HL-60 (cell line): ENCODE results near the gene MED9.

Source experiments
- DNase-seq, 2 experiments: peaks; one replicate each; pipeline ENCODE4 v3.0.0-alpha.2; 2010 to 2020; ENCODE audit warnings: low read depth in 1 of 2, low spot score in 1 of 2
- H3K27ac ChIP-seq: fragments of 250-450 bp; sonication (Bioruptor Pico); replicated peaks from 2 replicates; pipeline ENCODE4 v1.5.1; 2020; ENCODE audit warnings: mild to moderate bottlenecking, moderate library complexity
- H3K27me3 ChIP-seq: fragments of 250-450 bp; sonication (Bioruptor Pico); 2 replicates; pipeline ENCODE4 v1.5.1; 2021; ENCODE audit warnings: mild to moderate bottlenecking, moderate library complexity; ENCODE audit not compliant: insufficient read depth, poor library complexity, severe bottlenecking
- H3K4me3 ChIP-seq: replicated peaks from 2 replicates; pipeline ENCODE4 v1.5.1; 2011; ENCODE audit warnings: mild to moderate bottlenecking, control low read depth, low read length; ENCODE audit not compliant: insufficient read depth
- GABPA ChIP-seq: IDR thresholded peaks from 2 replicates; pipeline ENCODE4 v1.6.1; 2012; ENCODE audit warnings: low read depth
- POLR2AphosphoS5 ChIP-seq: IDR thresholded peaks from 2 replicates; pipeline ENCODE4 v1.6.1; 2012; ENCODE audit warnings: low read depth
- REST ChIP-seq: IDR thresholded peaks from 2 replicates; pipeline ENCODE4 v1.6.1; 2012; ENCODE audit warnings: low read depth; ENCODE audit not compliant: insufficient replicate concordance
- SPI1 ChIP-seq: IDR thresholded peaks from 2 replicates; pipeline ENCODE4 v1.6.1; 2012; ENCODE audit warnings: low read depth, mild to moderate bottlenecking, borderline replicate concordance
- TF ChIP-seq, protein P1 (sequence below): IDR thresholded peaks from one replicate; pipeline ENCODE4 v1.5.1; 2011; ENCODE audit warnings: low read length, control low read depth, inconsistent platforms; ENCODE audit not compliant: insufficient read depth

Gene MED9

GRCh38 chr17:17467016-17467415, 9.8 kb upstream of the MED9 start:
- TF ChIP-seq REST (no peak), POLR2AphosphoS5 (no peak), SPI1 (no peak), GABPA (no peak)
- TF ChIP-seq, protein P1, sequence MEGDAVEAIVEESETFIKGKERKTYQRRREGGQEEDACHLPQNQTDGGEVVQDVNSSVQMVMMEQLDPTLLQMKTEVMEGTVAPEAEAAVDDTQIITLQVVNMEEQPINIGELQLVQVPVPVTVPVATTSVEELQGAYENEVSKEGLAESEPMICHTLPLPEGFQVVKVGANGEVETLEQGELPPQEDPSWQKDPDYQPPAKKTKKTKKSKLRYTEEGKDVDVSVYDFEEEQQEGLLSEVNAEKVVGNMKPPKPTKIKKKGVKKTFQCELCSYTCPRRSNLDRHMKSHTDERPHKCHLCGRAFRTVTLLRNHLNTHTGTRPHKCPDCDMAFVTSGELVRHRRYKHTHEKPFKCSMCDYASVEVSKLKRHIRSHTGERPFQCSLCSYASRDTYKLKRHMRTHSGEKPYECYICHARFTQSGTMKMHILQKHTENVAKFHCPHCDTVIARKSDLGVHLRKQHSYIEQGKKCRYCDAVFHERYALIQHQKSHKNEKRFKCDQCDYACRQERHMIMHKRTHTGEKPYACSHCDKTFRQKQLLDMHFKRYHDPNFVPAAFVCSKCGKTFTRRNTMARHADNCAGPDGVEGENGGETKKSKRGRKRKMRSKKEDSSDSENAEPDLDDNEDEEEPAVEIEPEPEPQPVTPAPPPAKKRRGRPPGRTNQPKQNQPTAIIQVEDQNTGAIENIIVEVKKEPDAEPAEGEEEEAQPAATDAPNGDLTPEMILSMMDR = no peak
- no peaks in the 10 kb centered on the region for H3K27me3 ChIP-seq
- H3K27ac ChIP-seq = no peak overlapping the region
- H3K4me3 ChIP-seq = no peak overlapping the region
- no peak for DNase-seq

- no peak overlapping the region for H3K27ac ChIP-seq
- H3K27me3 ChIP-seq = no peaks in the 10 kb centered on the region
- TF ChIP-seq GABPA (no peak), POLR2AphosphoS5 (no peak), SPI1 (no peak), REST (no peak)
- TF ChIP-seq, protein P1 = no peak
- DNase-seq = no peak
- no peak overlapping the region for H3K4me3 ChIP-seq
These were observed 9.1 kb upstream of the MED9 start for GRCh38 chr17:17467720-17468119.

DNA sequence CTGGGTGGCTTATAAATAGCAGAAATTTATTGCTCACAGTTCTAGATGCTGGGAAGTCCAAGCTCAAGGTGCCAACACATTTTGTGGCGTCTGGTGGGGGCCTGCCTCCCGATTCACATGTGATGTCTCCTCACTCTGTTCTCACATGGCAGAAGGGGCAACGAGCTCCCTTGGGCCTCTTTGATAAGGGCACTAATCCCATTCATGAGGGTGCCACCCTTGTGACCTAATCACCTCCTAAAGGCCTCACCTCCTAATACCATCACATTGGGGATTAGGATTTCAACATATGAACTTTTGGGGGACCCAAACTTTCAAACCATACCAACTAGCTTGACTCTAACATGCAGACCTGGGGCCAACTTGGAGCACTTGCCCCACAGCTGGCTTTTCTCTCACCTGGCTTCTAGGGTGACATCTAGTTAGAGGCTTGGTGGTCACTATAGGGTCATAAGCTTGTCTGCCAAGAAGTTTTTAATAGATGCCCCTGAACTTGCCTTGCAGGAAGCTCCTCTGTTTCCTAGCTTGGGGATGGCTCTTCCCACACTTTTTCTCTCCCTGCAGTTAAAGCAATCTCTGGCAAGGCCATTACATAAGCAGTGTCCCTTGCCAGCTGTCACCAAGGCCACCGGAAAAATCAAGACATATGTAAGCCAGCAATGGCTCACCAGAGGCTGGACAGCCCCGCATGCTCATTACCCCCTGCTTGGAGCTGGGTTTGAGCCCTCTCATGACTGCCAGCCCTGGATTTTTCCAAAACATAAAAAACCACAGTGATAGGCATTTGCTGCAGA, 8.4 kb upstream of the MED9 start:
- TF ChIP-seq POLR2AphosphoS5 (no peak), GABPA (no peak)
- no peak for DNase-seq
- no peak overlapping the region for H3K27ac ChIP-seq
- no peaks in the 10 kb centered on the region for H3K27me3 ChIP-seq
- no peak overlapping the region for H3K4me3 ChIP-seq

GRCh38 chr17:17469358-17469757, 7.4 kb upstream of the MED9 start:
- Histone ChIP-seq H3K4me3 (no peak overlapping the region), H3K27me3 (no peaks in the 10 kb centered on the region), H3K27ac (no peak overlapping the region)
- DNase-seq = no peak
- TF ChIP-seq SPI1 (no peak), POLR2AphosphoS5 (no peak), GABPA (no peak), REST (no peak)
- TF ChIP-seq, protein P1 = no peak
